Calu3 (cell line): ENCODE results near the gene ZNF335. TPM values are rescaled to one million over a fixed set of nuclear protein-coding genes. Genes with fewer than 3 reads are reported as not detected.
A peak's percentile ranks its signal among the peaks of the same experiment; 100 is the strongest.

Experiments
- BruUV-seq: library from RNA; stranded (reverse); fragments of 400-500 nt; replicated peaks from 2 replicates; lab custom pipeline; 2021; lab: Mats Ljungman, UMichigan
- CTCF ChIA-PET: fragments of 300-600 bp; sonication (Branson Sonifier 250); formaldehyde crosslinking; loops from one replicate; lab custom pipeline; 2022; ENCODE audit warnings: antibody characterized with exemption; lab: Charles Lee
- DNase-seq: peaks from one replicate; pipeline ENCODE4 v3.0.0; 2022
- H3K27ac Mint-ChIP-seq: one replicate; pipeline ENCODE4 v1.8.0; 2022; ENCODE audit warnings: mixed read lengths; ENCODE audit not compliant: unreplicated experiment
- H3K27me3 Mint-ChIP-seq: one replicate; pipeline ENCODE4 v1.8.0; 2022; ENCODE audit warnings: mixed read lengths; ENCODE audit not compliant: unreplicated experiment
- H3K36me3 Mint-ChIP-seq: one replicate; pipeline ENCODE4 v1.8.0; 2022; ENCODE audit warnings: mild to moderate bottlenecking, moderate library complexity, mixed read lengths; ENCODE audit not compliant: insufficient read depth, unreplicated experiment
- H3K4me1 Mint-ChIP-seq: one replicate; pipeline ENCODE4 v1.8.0; 2022; ENCODE audit warnings: mild to moderate bottlenecking, low read depth, mixed read lengths; ENCODE audit not compliant: unreplicated experiment
- H3K4me3 Mint-ChIP-seq: one replicate; pipeline ENCODE4 v1.8.0; 2022; ENCODE audit warnings: mild to moderate bottlenecking, low read depth, moderate library complexity, mixed read lengths; ENCODE audit not compliant: unreplicated experiment
- H3K9me3 Mint-ChIP-seq: one replicate; pipeline ENCODE4 v1.8.0; 2022; ENCODE audit warnings: low read depth, mixed read lengths; ENCODE audit not compliant: unreplicated experiment
- CTCF ChIP-seq: fragments of 200-600 bp; IDR thresholded peaks from one replicate; pipeline ENCODE4 v1.8.0; 2022; ENCODE audit warnings: antibody characterized with exemption; ENCODE audit not compliant: unreplicated experiment
- intact Hi-C: fragments of 100-400 bp; cut with micrococcal nuclease; formaldehyde crosslinking; loops from one replicate; pipeline ENCODE4 v1.10.0; 2022; ENCODE audit not compliant: unreplicated experiment
- total RNA-seq: library from RNA; stranded (reverse); gene quantifications from 2 replicates; pipeline ENCODE4 v1.2.3, GENCODE V29; 2022

ZNF335 gene
- total RNA-seq, 1 experiment from 2014 or later = 31.9 TPM

GRCh38 chr20:46012921-46013320 lies 40.9 kb upstream of the ZNF335 start:
- H3K36me3 Mint-ChIP-seq = peaks cover 5% of the 10 kb centered on the region
- H3K27ac Mint-ChIP-seq = no peak overlapping the region
- intact Hi-C loops = loop anchor here (2.0 kb wide), 1 partner anchor 26 kb away; no protein-coding TSS in a partner anchor
- no peak overlapping the region for H3K4me3 Mint-ChIP-seq
- DNase-seq = no peak
- no TSS peak for BruUV-seq
- peaks cover 31% of the 10 kb centered on the region for H3K4me1 Mint-ChIP-seq
- peaks cover 2% of the 10 kb centered on the region for H3K9me3 Mint-ChIP-seq
- no peak for TF ChIP-seq CTCF
- CTCF ChIA-PET = interaction anchor here (0.7 to 4.0 kb wide), 7 partner anchors 8 to 120 kb away, joined by 3 to 26 read pairs (median 4); no protein-coding TSS in a partner anchor
- peaks cover 89% of the 10 kb centered on the region for H3K27me3 Mint-ChIP-seq

GRCh38 chr20:46011631-46012482 lies 39.9 kb upstream of the ZNF335 start:
- Mint-ChIP-seq H3K36me3 (peaks cover 5% of the 10 kb centered on the region), H3K4me1 (peaks cover 31% of the 10 kb centered on the region), H3K27me3 (peaks cover 88% of the 10 kb centered on the region), H3K4me3 (peak overlapping the region; percentile 0), H3K27ac (peak overlapping the region; percentile 15), H3K9me3 (peaks cover 2% of the 10 kb centered on the region)
- peak; percentile 48 for TF ChIP-seq CTCF
- no TSS peak for BruUV-seq
- CTCF ChIA-PET = interaction anchor here (1.0 to 4.0 kb wide), 2 partner anchors 25 to 42 kb away, joined by 3 to 26 read pairs; no protein-coding TSS in a partner anchor
- DNase-seq = peak; percentile 49
- intact Hi-C loops = loop anchor here (2.0 kb wide), 1 partner anchor 25 kb away; no protein-coding TSS in a partner anchor

GRCh38 chr20:46010491-46011391 lies 38.7 kb upstream of the ZNF335 start:
- CTCF ChIA-PET = interaction anchor here (4.0 kb wide), 1 partner anchor 24 kb away, joined by 26 read pairs; no protein-coding TSS in a partner anchor
- H3K9me3 Mint-ChIP-seq = peaks cover 2% of the 10 kb centered on the region
- H3K36me3 Mint-ChIP-seq = peaks cover 5% of the 10 kb centered on the region
- TF ChIP-seq CTCF = no peak
- H3K4me1 Mint-ChIP-seq = peaks cover 31% of the 10 kb centered on the region
- no peak for DNase-seq
- no TSS peak for BruUV-seq
- intact Hi-C loops = no loop called here
- H3K27me3 Mint-ChIP-seq = peaks cover 97% of the 10 kb centered on the region
- no peak overlapping the region for H3K27ac Mint-ChIP-seq
- peak overlapping the region; percentile 23 for H3K4me3 Mint-ChIP-seq

- H3K27me3 Mint-ChIP-seq = peaks cover 97% of the 10 kb centered on the region
- no peak for TF ChIP-seq CTCF
- intact Hi-C loops = no loop called here
Measured at GRCh38 chr20:46009816-46010215, 37.8 kb upstream of the ZNF335 start.

More at GRCh38 chr20:46009816-46010215, 37.8 kb upstream of the ZNF335 start:
- Mint-ChIP-seq H3K27ac (no peak overlapping the region), H3K9me3 (peaks cover 2% of the 10 kb centered on the region), H3K4me3 (peak overlapping the region; percentile 23), H3K36me3 (peaks cover 5% of the 10 kb centered on the region), H3K4me1 (peaks cover 31% of the 10 kb centered on the region)
- DNase-seq = no peak
- CTCF ChIA-PET = interaction anchor here (1.1 kb wide), 1 partner anchor 23 kb away, joined by 3 read pairs; no protein-coding TSS in a partner anchor
- no TSS peak for BruUV-seq
